ENCODE data around the gene TLE7. TPM values are rescaled to one million over a fixed set of nuclear protein-coding genes. Genes with fewer than 3 reads are reported as not detected.

The TLE7 gene
- total RNA-seq, 1 experiment from 2014 or later, result not detected

GRCh38 chr16:71412270-71413160 lies 29.3 kb downstream of the TLE7 start:
- Mint-ChIP-seq H3K4me1 (ENCODE audit: low read depth, unreplicated experiment) (no peaks in the 10 kb centered on the region), H3K4me3 (ENCODE audit: low read depth, unreplicated experiment) (peak overlapping the region; percentile 31), H3K27me3 (ENCODE audit: unreplicated experiment) (peaks cover 67% of the 10 kb centered on the region), H3K9me3 (ENCODE audit: low read depth, unreplicated experiment) (no peaks in the 10 kb centered on the region), H3K36me3 (ENCODE audit: insufficient read depth, unreplicated experiment) (no peaks in the 10 kb centered on the region), H3K27ac (ENCODE audit: unreplicated experiment) (no peak overlapping the region)
- CTCF ChIA-PET, result interaction anchor here (0.8 to 2.4 kb wide), 15 partner anchors 8 to 199 kb away, joined by 3 to 53 read pairs (median 5); partner anchors contain the start of genes CALB2, CHST4 and ZNF23
- peak; percentile 86 for DNase-seq
- peak; percentile 68 for TF ChIP-seq CTCF (IDR thresholded peaks at IDR 0.05; ENCODE audit: unreplicated experiment)
- intact Hi-C loops (cut with micrococcal nuclease; ENCODE audit: unreplicated experiment), result loop anchor here (1.0 kb wide), 3 partner anchors 89 to 199 kb away; no protein-coding TSS in a partner anchor
- BruUV-seq (replicated peaks), result no TSS peak

GRCh38 chr16:71410146-71410545 lies 31.7 kb downstream of the TLE7 start:
- Mint-ChIP-seq H3K9me3 (ENCODE audit: low read depth, unreplicated experiment) (no peaks in the 10 kb centered on the region), H3K4me3 (ENCODE audit: low read depth, unreplicated experiment) (no peak overlapping the region), H3K27ac (ENCODE audit: unreplicated experiment) (no peak overlapping the region), H3K27me3 (ENCODE audit: unreplicated experiment) (peaks cover 65% of the 10 kb centered on the region), H3K4me1 (ENCODE audit: low read depth, unreplicated experiment) (no peaks in the 10 kb centered on the region), H3K36me3 (ENCODE audit: insufficient read depth, unreplicated experiment) (no peaks in the 10 kb centered on the region)
- BruUV-seq (replicated peaks), result no TSS peak
- CTCF ChIA-PET, result no interaction called here
- DNase-seq, result no peak
- intact Hi-C loops (cut with micrococcal nuclease; ENCODE audit: unreplicated experiment), result no loop called here
- TF ChIP-seq CTCF (IDR thresholded peaks at IDR 0.05; ENCODE audit: unreplicated experiment), result no peak

- Mint-ChIP-seq H3K4me3 (ENCODE audit: low read depth, unreplicated experiment) (no peak overlapping the region), H3K4me1 (ENCODE audit: low read depth, unreplicated experiment) (no peaks in the 10 kb centered on the region), H3K36me3 (ENCODE audit: insufficient read depth, unreplicated experiment) (no peaks in the 10 kb centered on the region), H3K27ac (ENCODE audit: unreplicated experiment) (no peak overlapping the region), H3K9me3 (ENCODE audit: low read depth, unreplicated experiment) (no peaks in the 10 kb centered on the region), H3K27me3 (ENCODE audit: unreplicated experiment) (peaks cover 61% of the 10 kb centered on the region)
- intact Hi-C loops (cut with micrococcal nuclease; ENCODE audit: unreplicated experiment), result no loop called here
- DNase-seq, result no peak
- CTCF ChIA-PET, result interaction anchor here (0.5 kb wide), 1 partner anchor 20 kb away, joined by 3 read pairs; no protein-coding TSS in a partner anchor
- BruUV-seq (replicated peaks), result no TSS peak
- TF ChIP-seq CTCF (IDR thresholded peaks at IDR 0.05; ENCODE audit: unreplicated experiment), result no peak
Measured at GRCh38 chr16:71409011-71409775, 32.7 kb downstream of the TLE7 start.

GRCh38 chr16:71408536-71408935 lies 33.3 kb downstream of the TLE7 start:
- DNase-seq, result no peak
- Mint-ChIP-seq H3K36me3 (ENCODE audit: insufficient read depth, unreplicated experiment) (no peaks in the 10 kb centered on the region), H3K27ac (ENCODE audit: unreplicated experiment) (no peak overlapping the region), H3K4me3 (ENCODE audit: low read depth, unreplicated experiment) (no peak overlapping the region), H3K4me1 (ENCODE audit: low read depth, unreplicated experiment) (no peaks in the 10 kb centered on the region), H3K27me3 (ENCODE audit: unreplicated experiment) (peaks cover 61% of the 10 kb centered on the region), H3K9me3 (ENCODE audit: low read depth, unreplicated experiment) (no peaks in the 10 kb centered on the region)
- TF ChIP-seq CTCF (IDR thresholded peaks at IDR 0.05; ENCODE audit: unreplicated experiment), result no peak
- intact Hi-C loops (cut with micrococcal nuclease; ENCODE audit: unreplicated experiment), result no loop called here
- BruUV-seq (replicated peaks), result no TSS peak
- CTCF ChIA-PET, result interaction anchor here (0.5 kb wide), 1 partner anchor 20 kb away, joined by 3 read pairs; no protein-coding TSS in a partner anchor
